GM23338 (cell line): ENCODE data around the gene KIF20B. TPM values are rescaled to one million over a fixed set of nuclear protein-coding genes. Genes with fewer than 3 reads are reported as not detected.

Experiments
- ATAC-seq: fragments of 200-7000 bp; cut with Tn5 transposase; 3 replicates; pipeline ENCODE4 v1.9.1; 2020
- DNase-seq: peaks from one replicate; pipeline ENCODE4 v3.0.0-alpha.2; 2015; ENCODE audit warnings: low spot score
- H2AFZ ChIP-seq: fragments of 200-600 bp; sonication (generic); 2 replicates; pipeline ENCODE4 v1.8.0; 2016; ENCODE audit warnings: antibody characterized with exemption, mild to moderate bottlenecking, moderate library complexity
- H3F3A ChIP-seq: fragments of 200-600 bp; sonication (generic); replicated peaks from 2 replicates; pipeline ENCODE4 v1.8.0; 2017; ENCODE audit warnings: antibody characterized with exemption, mixed run types, low read depth
- H3K27ac ChIP-seq: fragments of 200-600 bp; sonication (generic); 2 replicates; pipeline ENCODE4 v1.6.1; 2016; ENCODE audit warnings: low read depth
- H3K27me3 ChIP-seq: fragments of 200-600 bp; sonication (generic); 2 replicates; pipeline ENCODE4 v1.8.0; 2016; ENCODE audit warnings: mild to moderate bottlenecking, mixed run types, moderate library complexity; ENCODE audit not compliant: insufficient read depth
- H3K36me3 ChIP-seq: fragments of 200-600 bp; sonication (generic); 2 replicates; pipeline ENCODE4 v1.8.0; 2016; ENCODE audit warnings: mild to moderate bottlenecking; ENCODE audit not compliant: insufficient read depth
- H3K4me1 ChIP-seq: fragments of 200-600 bp; sonication (generic); 2 replicates; pipeline ENCODE4 v1.8.0; 2016; ENCODE audit warnings: mild to moderate bottlenecking, moderate library complexity; ENCODE audit not compliant: insufficient read depth
- H3K4me2 ChIP-seq: fragments of 200-600 bp; sonication (generic); 2 replicates; pipeline ENCODE4 v1.7.1; 2017; ENCODE audit warnings: mixed run types
- H3K4me3 ChIP-seq: fragments of 200-600 bp; sonication (generic); 2 replicates; pipeline ENCODE4 v1.6.1; 2016; ENCODE audit warnings: mixed run types
- H3K79me2 ChIP-seq: fragments of 200-600 bp; sonication (generic); replicated peaks from 2 replicates; pipeline ENCODE4 v1.8.0; 2017; ENCODE audit warnings: mild to moderate bottlenecking; ENCODE audit not compliant: insufficient read depth
- H3K9me2 ChIP-seq: fragments of 200-600 bp; sonication (generic); 2 replicates; pipeline ENCODE4 v1.8.0; 2017; ENCODE audit not compliant: insufficient read depth
- H4K20me1 ChIP-seq: fragments of 200-600 bp; sonication (generic); replicated peaks from 2 replicates; pipeline ENCODE4 v1.8.0; 2017; ENCODE audit warnings: mild to moderate bottlenecking; ENCODE audit not compliant: insufficient read depth
- H3K27ac Mint-ChIP-seq: 2 replicates; pipeline ENCODE4 v1.8.0; 2020; ENCODE audit warnings: inconsistent platforms, mild to moderate bottlenecking, moderate library complexity, mixed read lengths
- H3K27me3 Mint-ChIP-seq: 3 replicates; pipeline ENCODE4 v1.8.0; 2022; ENCODE audit warnings: low read depth, mild to moderate bottlenecking, moderate library complexity, mixed read lengths, inconsistent platforms; ENCODE audit not compliant: insufficient read depth, poor library complexity
- H3K36me3 Mint-ChIP-seq: 3 replicates; pipeline ENCODE4 v1.8.0; 2021; ENCODE audit warnings: low read depth, mild to moderate bottlenecking, inconsistent platforms, moderate library complexity, mixed read lengths
- H3K4me1 Mint-ChIP-seq: 3 replicates; pipeline ENCODE4 v1.8.0; 2020; ENCODE audit warnings: mild to moderate bottlenecking, inconsistent platforms, mixed read lengths
- H3K4me3 Mint-ChIP-seq: 3 replicates; pipeline ENCODE4 v1.8.0; 2021; ENCODE audit warnings: moderate library complexity, mild to moderate bottlenecking, inconsistent platforms, mixed read lengths
- H3K9me3 Mint-ChIP-seq: 3 replicates; pipeline ENCODE4 v1.8.0; 2020; ENCODE audit warnings: moderate library complexity, mild to moderate bottlenecking, inconsistent platforms, mixed read lengths
- CTCF ChIP-seq, 2 experiments: fragments of 200-600 bp in 1 of 2; sonication (generic) in 1 of 2; conservative IDR thresholded peaks; 2 replicates each; pipeline versions ENCODE4 v1.5.1 to v1.6.1; 2016 to 2017; ENCODE audit warnings: antibody characterized with exemption in 2 of 2, low read depth in 2 of 2, mild to moderate bottlenecking in 2 of 2, moderate library complexity in 1 of 2
- ZNF462 ChIP-seq: fragments of 250-450 bp; sonication (Bioruptor Pico); IDR thresholded peaks from 2 replicates; pipeline ENCODE4 v1.5.0; 2020; ENCODE audit warnings: mild to moderate bottlenecking, moderate library complexity
- polyA plus RNA-seq: library from polyadenylated mRNA; unstranded; fragments of >200 nt; fragmentation: Nextera tagmentation; extraction: Ambion mirVana; gene quantifications from 2 replicates; pipeline ENCODE4 v1.2.1, GENCODE V29; 2016
- total RNA-seq: library from RNA; depleted of rRNA; stranded (reverse); fragments of >200 nt; shearing (Covaris generic); gene quantifications from 2 replicates; pipeline ENCODE4 v1.2.3, GENCODE V29; 2014

KIF20B gene
- total and polyA plus RNA-seq, 2 experiments from 2014 or later: 42.7 to 111 TPM

- no peaks in the 10 kb centered on the region for H3K4me1 Mint-ChIP-seq
These were observed 44.5 kb downstream of the KIF20B start for GRCh38 chr10:89745903-89746302.

More at GRCh38 chr10:89745903-89746302, 44.5 kb downstream of the KIF20B start:
- no peaks in the 10 kb centered on the region for H3K27me3 Mint-ChIP-seq
- peaks cover 35% of the 10 kb centered on the region for H3K36me3 Mint-ChIP-seq
- Histone ChIP-seq H2AFZ (no peak overlapping the region), H3F3A (no peaks in the 10 kb centered on the region), H3K27me3 (no peaks in the 10 kb centered on the region), H3K4me2 (no peak overlapping the region), H3K79me2 (no peaks in the 10 kb centered on the region), H3K4me3 (no peak overlapping the region), H4K20me1 (no peaks in the 10 kb centered on the region; the same call in none of the 2 replicates), H3K36me3 (peaks cover 4% of the 10 kb centered on the region), H3K27ac (no peak overlapping the region), H3K4me1 (no peaks in the 10 kb centered on the region), H3K9me2 (no peaks in the 10 kb centered on the region)
- H3K27ac Mint-ChIP-seq: no peak overlapping the region
- H3K4me3 Mint-ChIP-seq: no peak overlapping the region
- peak; percentile 67 for ATAC-seq
- peak; percentile 23 for DNase-seq
- H3K9me3 Mint-ChIP-seq: no peaks in the 10 kb centered on the region
- peak; percentile 19 to 26; a peak in 2 of 4 replicates for TF ChIP-seq CTCF (conservative IDR thresholded peaks at IDR 0.05; ENCODE audit: low read depth in 2 of 2)
- TF ChIP-seq ZNF462 (CRISPR knock-in tag): no peak
